Femur (tissue), 1 donor: Measurements from ENCODE around the gene LTA.
"Not testable (repeated sequence)": the region's sequence is repeated elsewhere in the genome, so short reads cannot be mapped to it uniquely, and the experiment has no call there.

Experiments used
- DNase-seq: peaks from one replicate; pipeline ENCODE4 v3.0.0-alpha.2; 2017

The LTA gene

DNA sequence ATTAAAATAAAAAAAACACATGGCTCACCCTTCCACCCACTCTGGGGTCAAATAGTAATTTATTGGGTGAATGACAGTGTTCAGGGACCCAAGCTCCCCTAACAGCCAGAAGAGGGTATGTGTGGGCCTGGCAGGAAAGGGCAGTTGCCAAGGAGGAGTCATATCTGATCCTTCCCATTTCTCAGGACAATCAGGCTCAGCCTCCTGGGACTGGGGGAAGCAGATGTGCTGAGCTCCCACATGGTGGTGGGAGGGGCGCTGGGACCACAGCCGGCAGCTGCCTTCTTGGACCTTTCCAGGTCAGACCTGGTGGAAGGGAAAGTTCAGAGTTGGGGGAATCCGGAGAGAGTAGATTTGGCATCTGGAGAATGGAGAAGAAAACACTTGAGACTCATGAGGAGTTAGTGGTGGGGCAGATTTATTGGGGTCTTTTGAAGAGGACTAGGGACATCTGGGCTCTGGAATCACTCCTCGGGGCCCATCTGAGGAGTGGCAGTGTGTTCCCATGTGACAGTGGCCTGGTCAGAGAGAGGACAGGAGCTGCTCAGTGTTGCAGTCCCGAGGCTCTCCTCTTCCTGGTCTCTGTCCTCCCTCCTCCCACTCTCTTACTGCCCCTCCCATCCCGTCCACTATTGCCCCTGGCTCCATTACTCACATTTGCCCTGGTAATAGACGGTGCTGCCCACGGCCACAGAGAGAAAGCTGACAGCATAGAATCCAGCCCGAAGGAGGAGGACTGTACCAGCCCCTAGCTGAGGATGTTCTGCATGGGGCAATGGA lies 17.0 kb downstream of the LTA start:
- DNase-seq = no peak

DNA sequence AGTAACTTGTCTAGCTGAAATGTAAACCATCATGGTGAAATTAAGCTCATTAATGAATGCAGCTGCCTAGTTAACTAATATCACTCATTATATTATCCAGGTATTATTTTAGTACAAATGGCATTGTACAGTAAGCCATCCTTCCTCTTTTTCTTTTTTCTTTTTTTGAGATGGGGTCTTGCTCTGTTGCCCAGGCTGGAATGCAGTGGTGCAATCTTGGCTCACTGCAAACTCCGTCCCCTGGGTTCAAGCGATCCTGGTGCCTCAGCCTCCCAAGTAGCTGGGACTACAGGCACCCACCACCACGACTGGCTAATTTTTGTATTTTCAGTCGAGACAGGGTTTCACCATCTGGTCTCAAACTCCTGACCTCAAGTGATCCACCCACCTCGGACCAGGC lies 18.6 kb downstream of the LTA start:
- not testable (repeated sequence) for DNase-seq

- no peak for DNase-seq
Observed at GRCh38 chr6:31592396-31592771, 20.3 kb downstream of the LTA start.

DNA sequence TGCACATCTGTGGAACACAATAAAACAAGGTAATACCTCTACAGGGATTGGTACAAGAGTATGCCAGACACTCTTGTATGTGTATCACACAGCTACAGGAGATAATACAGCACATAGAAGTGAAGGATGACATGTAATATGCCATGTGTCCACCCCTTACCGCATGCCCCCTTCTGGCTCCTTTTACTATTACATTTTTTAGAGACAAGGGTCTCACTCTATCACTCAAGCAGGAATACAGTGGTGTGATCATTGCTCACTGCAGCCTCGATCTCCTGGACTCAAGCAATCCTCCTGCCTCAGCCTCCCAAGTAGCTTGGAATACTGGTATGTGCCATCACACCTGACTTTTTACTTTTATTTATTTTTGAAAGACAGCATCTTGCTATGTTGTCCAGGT lies 24.9 kb downstream of the LTA start:
- DNase-seq = no peak

DNA sequence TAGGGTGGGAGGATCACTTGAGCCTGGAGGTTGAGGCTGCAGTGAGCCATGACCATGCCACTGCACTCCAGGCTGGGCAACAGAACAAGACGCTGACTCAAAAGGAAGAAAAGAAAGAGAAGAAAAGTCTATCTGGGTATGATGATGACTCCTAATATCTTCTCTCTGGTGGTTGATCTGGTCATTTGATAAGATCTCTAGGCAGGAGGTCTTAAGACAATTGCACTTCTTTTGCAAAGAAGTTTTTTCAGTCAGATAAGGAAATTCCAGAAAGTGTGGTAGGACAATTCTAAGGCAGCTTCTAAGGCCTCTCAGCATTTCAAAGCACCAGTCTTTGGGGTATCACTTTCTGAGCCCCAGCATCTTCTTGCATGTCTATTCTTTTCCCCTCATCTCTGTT lies 35.2 kb downstream of the LTA start:
- DNase-seq = no peak

GRCh38 chr6:31609519-31610406 lies 37.7 kb downstream of the LTA start:
- DNase-seq = no peak

DNA sequence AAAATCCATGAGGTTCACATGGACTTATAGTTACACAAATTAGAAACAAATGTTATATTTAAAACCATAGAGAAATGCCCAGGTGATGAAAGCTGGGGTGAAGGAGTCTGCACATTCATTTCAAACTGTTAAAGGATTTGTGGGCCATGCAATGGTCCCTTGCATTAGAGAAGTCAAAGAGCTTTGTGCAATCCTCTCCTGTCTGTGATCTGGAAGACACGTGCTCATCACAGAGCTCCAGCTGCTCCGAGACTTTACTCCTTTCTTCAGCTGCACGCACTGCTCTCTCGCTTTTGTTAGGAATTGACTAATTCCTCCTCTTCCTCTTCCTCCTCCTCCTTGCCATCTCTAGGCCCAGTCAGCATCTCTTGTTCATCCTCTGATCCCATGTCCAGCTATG lies 38.9 kb downstream of the LTA start:
- no peak for DNase-seq

DNA sequence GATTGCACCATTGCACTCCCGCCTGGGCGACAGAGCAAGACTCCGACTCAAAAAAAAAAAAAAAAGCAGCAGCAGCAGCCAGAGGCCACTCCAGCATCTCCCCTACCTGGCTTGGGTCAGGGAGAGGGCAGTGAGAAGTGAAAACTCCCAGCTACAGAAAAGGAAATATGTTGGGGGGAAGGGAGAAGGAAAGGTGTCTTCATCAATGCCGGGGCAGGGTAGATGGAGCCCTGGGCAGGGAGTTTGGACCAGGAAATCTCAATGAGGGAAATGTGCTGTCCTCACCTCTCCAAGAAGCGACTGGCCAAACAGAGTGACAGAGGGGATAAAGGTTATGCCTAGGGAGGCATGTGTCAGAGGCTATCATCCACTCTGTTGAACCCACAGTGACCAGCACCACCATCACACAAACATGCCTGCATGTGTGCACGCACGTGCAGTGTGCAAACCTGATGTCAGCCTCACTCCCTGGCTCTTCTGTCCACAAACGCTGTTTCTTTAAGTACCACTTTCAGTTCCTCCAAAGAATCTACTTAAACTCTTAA lies 42.1 kb downstream of the LTA start:
- no peak for DNase-seq

- no peak for DNase-seq
Observed at GRCh38 chr6:31614684-31615578, 42.8 kb downstream of the LTA start, which contains the start of gene AIF1. Gene AIF1 (plus strand): TSS chr6:31615234. CDS start chr6:31615330, 96 bp downstream.

DNA sequence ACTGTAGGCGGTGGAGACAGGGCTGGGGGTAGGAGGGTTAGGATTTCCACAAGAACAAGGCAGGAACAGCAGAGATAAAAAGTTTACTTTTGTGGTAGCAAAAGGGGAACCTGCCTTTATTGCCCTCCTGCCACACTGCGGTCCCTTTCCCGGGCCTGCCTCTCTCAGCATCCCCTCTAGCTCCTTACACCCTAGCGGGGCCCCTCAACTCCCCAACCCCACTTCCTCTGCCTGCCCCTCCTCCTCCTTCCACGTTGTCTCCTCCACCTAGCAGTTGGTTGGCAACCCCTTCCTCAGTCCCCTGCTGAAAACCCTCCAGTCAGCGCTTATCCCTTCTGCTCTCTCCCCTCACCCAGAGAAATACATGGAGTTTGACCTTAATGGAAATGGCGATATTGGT lies 43.7 kb downstream of the LTA start:
- no peak for DNase-seq

DNA sequence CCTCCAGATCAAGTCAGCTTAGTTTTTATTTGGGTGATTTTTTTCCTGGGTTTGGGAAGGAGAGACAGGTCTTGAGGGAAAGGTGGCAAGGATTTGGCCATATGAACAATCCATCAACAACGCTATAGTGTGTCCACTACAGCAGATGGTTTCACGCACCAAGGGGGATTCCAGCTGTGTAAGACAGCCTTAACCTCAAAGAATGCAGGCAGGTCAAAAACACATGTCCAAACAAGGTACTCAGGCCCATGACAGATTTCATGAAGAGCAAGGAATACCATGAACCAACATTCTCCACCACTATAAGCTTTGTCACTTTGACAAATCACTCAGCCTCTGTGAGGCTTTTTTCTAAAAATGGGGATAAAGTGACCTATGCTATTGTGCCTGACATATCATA lies 44.9 kb downstream of the LTA start:
- no peak for DNase-seq

DNA sequence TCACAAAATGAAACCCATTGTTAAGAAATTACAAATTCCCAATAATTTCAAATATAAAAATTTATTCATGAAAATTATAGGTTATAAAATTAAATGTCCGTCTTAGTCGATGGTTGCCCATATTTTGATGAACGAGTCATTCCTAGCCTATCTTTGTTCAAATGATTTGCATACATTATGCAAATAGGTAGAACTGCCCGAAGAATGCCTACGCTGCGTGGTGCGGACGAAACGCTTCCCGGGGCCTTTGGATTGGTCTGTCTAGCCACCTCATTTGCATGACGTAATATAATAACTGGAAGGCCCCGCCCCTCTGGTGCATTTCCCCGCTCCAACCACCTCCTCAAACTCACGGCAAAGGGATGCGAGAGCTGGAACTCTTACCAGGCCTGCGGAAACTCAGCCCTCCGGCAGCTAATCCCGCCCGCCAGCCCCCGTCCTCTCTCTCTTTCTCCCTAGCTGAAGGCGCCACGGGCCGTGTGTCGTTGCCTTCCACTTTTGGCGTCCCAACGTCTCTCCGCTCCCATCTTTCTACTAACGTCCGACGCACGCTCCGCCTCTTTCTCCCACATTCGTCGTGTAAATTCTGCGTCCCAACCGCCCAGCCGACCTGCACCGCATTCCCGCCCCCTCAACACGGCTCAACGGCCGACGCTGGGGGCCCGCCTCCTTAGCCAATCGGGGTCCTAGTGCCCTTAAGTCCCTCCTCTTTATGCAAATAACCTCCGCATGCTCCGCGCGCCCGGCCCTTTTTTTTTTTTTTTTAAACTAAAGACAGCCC lies 47.9 kb downstream of the LTA start:
- peak; percentile 99 for DNase-seq

GRCh38 chr6:31620586-31621319 lies 48.7 kb downstream of the LTA start, which contains the start of gene PRRC2A:
Gene PRRC2A (plus strand): TSS chr6:31620715. CDS start chr6:31622790, 2,075 bp downstream.
- DNase-seq = peak; percentile 88

- no peak for DNase-seq
Observed at GRCh38 chr6:31621320-31621939, 49.3 kb downstream of the LTA start.

DNA sequence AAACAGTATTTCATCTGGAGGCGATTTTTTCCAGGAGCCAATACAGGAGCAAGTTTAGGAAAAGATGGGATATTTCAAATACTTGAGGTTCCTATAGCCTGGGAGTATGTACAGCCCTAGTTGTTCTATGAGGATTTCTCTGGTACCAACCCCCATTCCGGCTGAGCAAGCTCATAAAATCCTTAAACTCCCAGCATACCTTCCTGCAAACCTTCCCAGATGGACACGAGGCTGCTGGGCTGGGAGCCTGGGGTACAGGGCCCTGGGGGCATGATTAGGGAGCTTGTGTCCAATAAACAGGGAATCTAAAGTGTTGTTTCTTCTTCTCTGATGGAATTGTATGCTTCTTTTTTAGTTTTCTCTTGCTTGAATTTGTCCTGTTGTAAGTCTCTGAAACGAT lies 49.9 kb downstream of the LTA start:
- DNase-seq = no peak

GRCh38 chr6:31622684-31623091 lies 50.6 kb downstream of the LTA start:
- DNase-seq = no peak
